ENCODE results near the gene PPP1R1C. TPM values are rescaled to one million over a fixed set of nuclear protein-coding genes. Genes with fewer than 3 reads are reported as not detected.
"Not testable (repeated sequence)": the region's sequence is repeated elsewhere in the genome, so short reads cannot be mapped to it uniquely, and the experiment has no call there.

Gene PPP1R1C
- total RNA-seq, 1 donor from 2014 or later = not detected

DNA sequence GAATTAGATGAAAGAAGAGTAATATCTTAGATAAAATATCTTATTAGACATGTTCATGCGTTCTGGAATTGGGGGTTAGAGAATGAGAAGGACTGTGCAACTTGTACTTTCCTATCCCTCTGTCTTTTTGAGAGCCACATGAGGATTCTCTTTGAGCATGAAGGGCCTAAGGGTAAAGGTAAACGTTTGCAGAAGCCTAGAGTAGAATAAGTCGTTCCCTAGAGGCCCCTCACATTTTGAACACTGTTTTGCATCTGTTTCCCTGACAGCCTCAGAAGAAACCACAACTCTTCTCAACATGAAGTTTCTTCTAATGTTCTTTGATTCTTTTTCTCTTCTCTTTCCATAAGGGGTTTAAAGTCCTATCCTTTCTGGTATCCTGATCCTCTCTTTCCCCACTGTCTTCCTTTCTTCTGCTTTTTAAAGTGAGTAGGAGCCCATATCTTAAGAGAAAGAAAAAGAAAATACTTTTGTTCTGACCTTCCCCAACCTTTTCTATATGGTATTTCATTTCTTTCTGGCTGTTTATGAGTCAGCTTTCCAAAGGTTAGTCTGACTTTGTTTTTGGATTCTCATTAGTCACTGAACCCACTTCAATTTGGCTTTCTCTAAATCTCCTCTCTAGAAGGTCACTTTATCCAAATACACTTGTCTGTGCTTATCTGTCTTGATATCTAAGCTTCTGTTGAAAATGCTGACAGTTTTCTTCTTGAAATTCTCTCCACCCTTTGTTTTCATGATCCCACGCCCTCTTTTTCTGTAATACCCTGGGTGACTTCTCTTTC, 34.8 kb downstream of the PPP1R1C start:
- no peak for TF ChIP-seq POLR2A (IDR thresholded peaks at IDR 0.05)
- TF ChIP-seq, protein P1, sequence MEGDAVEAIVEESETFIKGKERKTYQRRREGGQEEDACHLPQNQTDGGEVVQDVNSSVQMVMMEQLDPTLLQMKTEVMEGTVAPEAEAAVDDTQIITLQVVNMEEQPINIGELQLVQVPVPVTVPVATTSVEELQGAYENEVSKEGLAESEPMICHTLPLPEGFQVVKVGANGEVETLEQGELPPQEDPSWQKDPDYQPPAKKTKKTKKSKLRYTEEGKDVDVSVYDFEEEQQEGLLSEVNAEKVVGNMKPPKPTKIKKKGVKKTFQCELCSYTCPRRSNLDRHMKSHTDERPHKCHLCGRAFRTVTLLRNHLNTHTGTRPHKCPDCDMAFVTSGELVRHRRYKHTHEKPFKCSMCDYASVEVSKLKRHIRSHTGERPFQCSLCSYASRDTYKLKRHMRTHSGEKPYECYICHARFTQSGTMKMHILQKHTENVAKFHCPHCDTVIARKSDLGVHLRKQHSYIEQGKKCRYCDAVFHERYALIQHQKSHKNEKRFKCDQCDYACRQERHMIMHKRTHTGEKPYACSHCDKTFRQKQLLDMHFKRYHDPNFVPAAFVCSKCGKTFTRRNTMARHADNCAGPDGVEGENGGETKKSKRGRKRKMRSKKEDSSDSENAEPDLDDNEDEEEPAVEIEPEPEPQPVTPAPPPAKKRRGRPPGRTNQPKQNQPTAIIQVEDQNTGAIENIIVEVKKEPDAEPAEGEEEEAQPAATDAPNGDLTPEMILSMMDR (IDR thresholded peaks at IDR 0.05) = no peak
- TF ChIP-seq POLR2AphosphoS5 (IDR thresholded peaks at IDR 0.05; ENCODE audit: insufficient read depth in 1 of 2, low read depth in 1 of 2) = no peak
- Histone ChIP-seq H3K4me3 (no peak overlapping the region), H3K36me3 (no peaks in the 10 kb centered on the region), H3K4me1 (no peaks in the 10 kb centered on the region), H3K27me3 (no peaks in the 10 kb centered on the region), H3K27ac (no peak overlapping the region), H3K9me3 (peaks cover 12% of the 10 kb centered on the region)
- no peak for DNase-seq (ENCODE audit: extremely low spot score in 2 of 2)
- intact Hi-C loops (cut with DNase I) = no loop called here

DNA sequence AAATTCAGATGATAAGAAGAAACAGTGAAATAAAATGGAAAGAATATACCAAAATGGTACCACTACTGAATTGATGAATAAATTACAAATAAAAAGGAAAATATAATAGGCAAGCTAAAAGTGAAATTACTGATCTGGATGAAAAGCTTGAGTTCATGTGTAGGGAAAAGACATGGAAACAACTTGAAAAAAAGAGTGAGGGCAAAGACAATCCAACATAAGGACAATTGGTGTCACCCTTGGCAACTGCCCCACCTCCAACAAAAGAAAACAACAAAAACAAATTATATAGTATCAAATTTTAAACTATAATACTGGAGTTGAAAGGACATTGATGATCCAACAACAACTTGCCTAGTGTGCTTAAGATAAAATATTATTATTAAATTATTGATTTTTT, 37.6 kb downstream of the PPP1R1C start:
- Histone ChIP-seq H3K9me3 (peaks cover 12% of the 10 kb centered on the region), H3K36me3 (no peaks in the 10 kb centered on the region), H3K27me3 (no peaks in the 10 kb centered on the region), H3K4me3 (no peak overlapping the region), H3K4me1 (no peaks in the 10 kb centered on the region), H3K27ac (no peak overlapping the region)
- TF ChIP-seq POLR2AphosphoS5 (IDR thresholded peaks at IDR 0.05; ENCODE audit: insufficient read depth in 1 of 2, low read depth in 1 of 2) (no peak), POLR2A (IDR thresholded peaks at IDR 0.05) (no peak)
- TF ChIP-seq, protein P1 (IDR thresholded peaks at IDR 0.05) = no peak
- intact Hi-C loops (cut with DNase I) = no loop called here
- no peak for DNase-seq (ENCODE audit: extremely low spot score in 2 of 2)

DNA sequence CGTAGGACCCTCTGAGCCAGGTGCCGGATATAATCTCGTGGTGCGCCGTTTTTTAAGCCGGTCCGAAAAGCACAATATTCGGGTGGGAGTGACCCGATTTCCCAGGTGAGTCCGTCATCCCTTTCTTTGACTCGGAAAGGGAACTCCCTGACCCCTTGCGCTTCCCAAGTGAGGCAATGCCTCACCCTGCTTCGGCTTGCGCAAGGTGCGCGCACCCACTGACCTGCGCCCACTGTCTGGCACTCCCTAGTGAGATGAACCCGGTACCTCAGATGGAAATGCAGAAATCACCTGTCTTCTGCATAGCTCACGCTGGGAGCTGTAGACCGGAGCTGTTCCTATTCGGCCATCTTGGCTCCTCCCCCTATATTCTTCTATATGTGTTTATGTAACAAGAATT, 45.2 kb downstream of the PPP1R1C start:
- H3K27ac ChIP-seq; DNase-seq (ENCODE audit: extremely low spot score in 2 of 2); H3K4me1 ChIP-seq; intact Hi-C loops (cut with DNase I); H3K27me3 ChIP-seq; H3K36me3 ChIP-seq; H3K4me3 ChIP-seq; H3K9me3 ChIP-seq: not testable (repeated sequence)

DNA sequence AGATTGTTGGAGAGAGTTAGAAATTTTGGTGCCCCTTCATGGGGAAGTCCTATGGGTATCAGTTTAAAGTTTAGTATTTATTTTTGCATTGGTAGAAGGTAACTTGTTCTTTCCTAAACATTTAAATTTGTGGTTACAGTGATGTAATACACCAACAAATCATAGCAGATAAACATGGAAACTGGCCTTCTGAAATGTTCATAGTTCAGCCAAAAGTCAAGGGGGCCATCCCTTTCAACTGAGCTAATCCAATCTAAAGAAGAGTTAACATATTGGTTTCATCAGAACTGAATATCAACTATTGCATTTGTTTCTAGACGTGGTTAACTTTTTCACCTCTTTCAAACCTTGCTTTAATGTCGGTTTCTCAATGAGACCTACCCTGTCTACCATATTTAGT, 46.3 kb downstream of the PPP1R1C start:
- Histone ChIP-seq H3K4me3 (no peak overlapping the region), H3K27ac (no peak overlapping the region), H3K27me3 (no peaks in the 10 kb centered on the region), H3K36me3 (no peaks in the 10 kb centered on the region), H3K4me1 (no peaks in the 10 kb centered on the region), H3K9me3 (no peaks in the 10 kb centered on the region)
- no peak for DNase-seq (ENCODE audit: extremely low spot score in 2 of 2)
- TF ChIP-seq POLR2A (IDR thresholded peaks at IDR 0.05) (no peak), POLR2AphosphoS5 (IDR thresholded peaks at IDR 0.05; ENCODE audit: insufficient read depth in 1 of 2, low read depth in 1 of 2) (no peak)
- TF ChIP-seq, protein P1 (IDR thresholded peaks at IDR 0.05) = no peak
- intact Hi-C loops (cut with DNase I) = no loop called here

DNA sequence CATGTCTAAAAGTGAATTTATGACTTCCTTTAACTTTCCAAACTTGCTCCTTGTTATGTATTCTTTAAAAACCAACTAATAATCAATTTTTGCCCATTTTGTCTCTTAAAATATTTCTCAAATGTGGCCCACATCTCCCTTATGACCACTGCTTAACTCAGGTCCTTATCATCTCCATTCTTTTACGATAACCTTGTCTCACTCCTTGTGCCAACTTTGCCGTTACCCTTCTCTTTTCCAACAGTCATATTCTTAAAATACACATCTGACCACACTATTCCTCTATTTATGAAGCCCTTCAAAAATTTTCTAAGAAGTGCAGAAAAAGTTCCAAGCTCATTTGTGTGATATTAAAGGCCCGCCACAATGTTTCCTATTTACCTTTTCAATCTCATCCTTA, 47.8 kb downstream of the PPP1R1C start:
- no peaks in the 10 kb centered on the region for H3K36me3 ChIP-seq
- intact Hi-C loops (cut with DNase I) = no loop called here
- DNase-seq (ENCODE audit: extremely low spot score in 2 of 2) = no peak
- H3K27me3 ChIP-seq = no peaks in the 10 kb centered on the region
- no peaks in the 10 kb centered on the region for H3K9me3 ChIP-seq
- H3K4me3 ChIP-seq = no peak overlapping the region
- no peaks in the 10 kb centered on the region for H3K4me1 ChIP-seq
- H3K27ac ChIP-seq = no peak overlapping the region
- TF ChIP-seq POLR2A (IDR thresholded peaks at IDR 0.05) (no peak), POLR2AphosphoS5 (IDR thresholded peaks at IDR 0.05; ENCODE audit: insufficient read depth in 1 of 2, low read depth in 1 of 2) (no peak)
- TF ChIP-seq, protein P1 (IDR thresholded peaks at IDR 0.05) = no peak

Measured in vagina (tissue), 2 donors.